LoVo (cell line): ENCODE measurements around the gene POP4.
A peak's percentile ranks its signal among the peaks of the same experiment; 100 is the strongest.

ENCODE experiments used
- DNase-seq: peaks from one replicate; pipeline ENCODE4 v3.0.0-alpha.2; 2016; ENCODE audit warnings: low spot score

The POP4 gene

GRCh38 chr19:29576761-29577648 is 29.1 kb upstream of the POP4 start:
- no peak for DNase-seq

- DNase-seq: no peak
Measured at GRCh38 chr19:29577649-29577963, 28.5 kb upstream of the POP4 start.

DNA sequence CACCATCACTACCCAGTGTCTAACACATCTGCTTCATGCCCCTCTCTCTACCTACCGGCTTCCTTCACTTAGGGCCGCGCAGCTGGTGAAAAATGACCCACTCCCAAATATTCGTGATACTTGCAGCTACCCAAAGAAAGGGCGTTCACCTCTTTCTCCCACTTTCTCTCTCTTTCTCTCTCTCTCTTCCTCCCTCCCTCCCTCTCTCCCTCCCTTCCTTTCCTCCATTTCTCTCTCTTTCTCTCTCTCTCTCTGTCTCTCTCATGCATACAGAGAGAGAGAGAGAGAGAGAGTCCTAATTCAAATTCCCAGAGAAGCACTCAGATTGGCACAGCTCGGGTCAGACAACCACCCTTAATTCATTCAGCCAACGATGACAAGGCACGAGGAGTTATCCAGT is 27.7 kb upstream of the POP4 start:
- no peak for DNase-seq

DNA sequence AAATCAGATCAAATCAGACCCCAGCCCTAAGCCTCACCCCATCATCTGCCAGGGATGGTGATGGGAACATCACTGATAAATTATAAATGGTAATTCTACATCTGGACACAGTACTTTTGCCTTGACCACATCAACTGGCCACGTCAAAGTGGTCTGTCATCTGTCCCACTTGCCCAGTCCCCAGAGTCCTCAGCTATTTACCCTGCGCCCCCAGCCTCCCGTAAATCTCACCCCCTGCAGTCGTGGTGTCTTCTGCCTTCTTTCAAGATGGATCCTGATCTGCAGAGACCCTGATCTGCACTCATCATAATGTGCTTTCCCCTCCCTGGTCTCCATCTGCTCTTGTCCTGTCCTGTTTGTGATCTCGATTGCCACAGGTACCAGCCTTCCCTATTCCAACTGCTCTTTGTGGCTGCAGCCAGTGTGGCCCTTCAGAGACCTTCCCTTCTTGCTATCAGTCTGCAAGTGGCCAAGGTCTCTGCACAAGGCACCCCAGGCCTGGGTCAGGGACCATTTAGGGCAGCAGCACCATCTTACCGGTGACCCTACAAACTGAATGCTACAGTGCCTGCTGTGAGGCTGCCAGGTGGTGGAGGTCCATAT is 26.7 kb upstream of the POP4 start:
- DNase-seq: no peak

DNA sequence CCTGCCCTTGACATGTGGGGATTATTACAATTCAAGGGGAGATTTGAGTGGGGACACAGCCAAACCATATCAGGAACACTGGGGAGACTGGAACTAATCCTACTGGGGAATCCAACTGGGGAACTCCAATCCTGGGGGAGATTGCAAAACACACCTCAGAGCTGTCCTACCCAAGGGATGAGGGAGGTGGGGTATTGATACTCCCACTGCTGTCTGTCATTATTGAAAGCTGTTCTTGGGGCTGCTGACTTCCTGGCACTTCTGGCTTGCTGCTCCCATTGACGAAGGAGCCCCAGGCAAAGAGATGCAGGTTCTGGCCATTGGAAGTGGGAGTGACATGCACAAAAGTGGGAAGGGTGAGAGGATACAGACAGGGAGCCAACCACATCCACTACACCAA is 24.7 kb upstream of the POP4 start:
- no peak for DNase-seq

DNA sequence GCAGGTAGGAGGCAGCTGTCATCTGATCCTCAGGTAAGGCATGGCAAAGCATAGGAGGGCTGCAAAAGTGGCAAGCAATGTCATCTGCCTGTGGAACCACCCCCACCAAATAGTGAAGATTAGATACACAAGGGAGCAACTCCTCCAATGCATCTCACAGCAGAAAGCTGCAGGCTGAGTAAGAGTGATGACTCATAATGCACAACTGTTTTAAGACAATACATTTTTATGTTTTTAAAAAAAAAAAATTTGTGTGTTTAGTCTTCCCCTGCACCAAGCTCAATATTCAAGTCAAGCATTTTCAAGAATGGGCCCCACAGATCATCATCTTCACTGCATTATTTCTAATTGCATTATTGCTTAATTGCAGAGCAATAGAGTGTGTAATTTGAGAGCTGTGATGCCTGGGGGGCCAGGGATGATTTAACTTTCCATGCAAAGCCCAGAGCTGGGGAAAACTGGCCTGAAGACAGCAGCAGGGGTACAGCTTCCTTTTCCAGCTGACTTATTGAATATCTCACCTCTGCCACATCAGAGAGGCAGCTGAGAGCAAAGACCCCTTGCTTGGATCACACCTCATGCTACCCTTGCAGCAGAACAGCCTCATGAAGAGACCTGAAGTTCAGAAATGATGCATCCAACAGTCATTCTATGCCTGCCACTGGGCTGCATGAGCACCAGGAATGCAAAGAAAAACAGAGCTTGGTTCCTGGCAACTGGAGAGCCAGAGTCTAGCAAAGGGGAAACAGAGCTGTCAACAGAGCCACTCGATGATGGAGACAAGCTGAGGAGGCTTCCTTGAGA is 22.7 kb upstream of the POP4 start:
- no peak for DNase-seq

DNA sequence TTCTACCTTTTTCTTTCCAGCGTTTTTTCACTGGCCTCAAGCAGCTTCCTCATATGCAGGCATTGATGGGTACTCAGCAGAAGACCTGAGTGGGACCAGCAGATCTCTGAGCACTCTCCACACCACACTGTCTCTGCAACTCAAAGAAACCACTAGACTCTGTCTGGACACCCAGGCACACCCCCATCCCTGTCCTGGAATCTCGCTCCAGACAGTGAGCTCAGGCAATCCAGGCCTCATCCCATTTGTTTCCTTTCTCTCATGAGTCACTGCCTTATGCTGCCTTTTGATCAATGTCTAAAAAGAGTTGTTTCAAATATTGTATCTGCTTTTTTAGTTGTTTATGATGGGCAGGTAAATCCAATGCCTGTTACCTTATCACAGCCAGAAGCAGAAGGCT is 19.7 kb upstream of the POP4 start:
- no peak for DNase-seq

- no peak for DNase-seq
Measured at GRCh38 chr19:29587059-29587458, 19.0 kb upstream of the POP4 start.

- no peak for DNase-seq
Measured at GRCh38 chr19:29587518-29587986, 18.5 kb upstream of the POP4 start.

DNA sequence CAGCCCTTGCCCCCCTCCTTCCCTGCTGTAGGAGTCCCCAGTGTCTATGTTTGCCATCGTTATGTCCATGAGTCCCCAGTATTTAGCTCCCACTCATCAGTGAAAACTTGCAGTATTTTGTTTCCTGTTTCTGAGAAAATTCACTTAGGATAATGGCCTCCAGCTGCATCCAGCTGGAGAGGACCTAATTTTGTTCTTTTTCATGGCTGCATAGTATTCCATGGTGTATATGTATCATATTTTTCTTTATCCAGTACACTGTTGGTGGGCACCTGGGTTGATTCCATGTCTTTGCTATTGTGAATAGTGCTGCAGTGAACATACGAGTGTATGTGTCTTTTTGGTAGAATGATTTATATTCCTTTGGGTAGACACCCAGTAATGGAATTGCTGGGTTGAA is 18.0 kb upstream of the POP4 start:
- DNase-seq: no peak

DNA sequence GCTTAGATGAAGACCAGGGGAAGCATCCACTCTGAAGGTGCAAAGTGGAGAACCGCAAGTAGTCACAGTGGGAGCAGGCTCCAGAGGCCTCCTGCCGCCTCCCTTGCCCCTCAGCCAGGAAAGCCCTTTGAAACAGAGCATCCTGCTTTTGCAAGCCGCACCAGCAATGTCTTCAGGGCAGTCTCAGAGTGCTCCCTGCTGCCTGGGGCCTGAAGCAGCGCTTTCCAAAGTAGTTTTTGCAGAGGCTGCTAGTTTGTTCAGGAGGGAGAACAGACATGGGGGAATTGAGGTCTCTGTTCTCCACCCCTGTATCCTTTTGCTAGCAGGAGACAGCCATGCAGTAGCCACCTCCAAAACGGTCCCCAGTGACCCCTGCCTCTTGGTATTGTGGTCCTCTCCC is 15.8 kb upstream of the POP4 start:
- DNase-seq: no peak

DNA sequence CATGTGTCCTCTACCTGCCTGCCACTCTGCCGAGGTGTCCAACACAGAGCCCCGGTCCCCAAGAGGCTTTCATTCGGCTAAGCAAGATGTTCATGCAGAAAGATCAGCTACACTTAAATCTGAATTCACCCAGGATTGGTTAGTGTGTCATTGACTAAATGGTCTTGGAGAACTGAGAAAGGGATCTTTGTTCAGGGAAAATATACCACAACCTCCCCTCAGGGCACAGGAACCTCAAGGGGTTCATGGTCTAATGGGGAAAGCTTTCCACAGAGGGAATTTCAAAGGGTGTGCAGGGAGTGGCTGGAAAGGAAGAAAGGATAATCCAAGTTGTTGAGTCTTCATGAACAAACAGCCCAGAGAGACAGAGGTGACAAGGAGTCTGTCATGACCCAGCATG is 14.4 kb upstream of the POP4 start:
- no peak for DNase-seq

GRCh38 chr19:29593869-29594268 is 12.2 kb upstream of the POP4 start:
- no peak for DNase-seq

DNA sequence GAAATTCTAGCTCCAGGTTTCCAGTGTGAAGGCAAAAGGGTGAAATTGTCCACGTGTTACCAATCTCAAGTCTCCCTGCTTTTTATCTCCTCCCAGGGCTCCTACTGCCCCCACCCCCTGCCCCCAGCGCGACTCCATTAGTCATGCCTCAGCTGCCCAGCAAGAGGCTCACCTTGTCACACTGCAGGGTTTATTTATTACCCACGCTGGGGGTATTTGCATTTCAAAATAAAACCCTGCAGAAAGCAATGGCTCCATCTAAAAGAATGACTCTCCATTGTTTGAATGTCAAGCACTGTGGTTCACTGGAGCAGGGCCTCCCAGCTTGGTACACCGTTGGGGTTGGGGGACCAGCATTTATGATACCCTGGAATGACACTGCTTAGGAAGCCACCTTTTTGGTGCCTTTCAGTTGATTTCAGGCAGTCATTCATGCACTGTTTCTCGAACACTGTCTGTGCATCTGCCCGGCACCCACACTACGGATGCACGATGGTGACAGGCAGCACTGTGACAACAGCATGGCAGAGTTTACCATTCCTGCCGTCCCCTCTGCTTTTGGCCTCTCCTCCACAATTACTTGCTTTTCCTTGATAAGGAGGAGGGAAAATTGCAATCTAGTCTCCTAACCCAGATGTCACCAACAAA is 9.9 kb upstream of the POP4 start:
- no peak for DNase-seq

DNA sequence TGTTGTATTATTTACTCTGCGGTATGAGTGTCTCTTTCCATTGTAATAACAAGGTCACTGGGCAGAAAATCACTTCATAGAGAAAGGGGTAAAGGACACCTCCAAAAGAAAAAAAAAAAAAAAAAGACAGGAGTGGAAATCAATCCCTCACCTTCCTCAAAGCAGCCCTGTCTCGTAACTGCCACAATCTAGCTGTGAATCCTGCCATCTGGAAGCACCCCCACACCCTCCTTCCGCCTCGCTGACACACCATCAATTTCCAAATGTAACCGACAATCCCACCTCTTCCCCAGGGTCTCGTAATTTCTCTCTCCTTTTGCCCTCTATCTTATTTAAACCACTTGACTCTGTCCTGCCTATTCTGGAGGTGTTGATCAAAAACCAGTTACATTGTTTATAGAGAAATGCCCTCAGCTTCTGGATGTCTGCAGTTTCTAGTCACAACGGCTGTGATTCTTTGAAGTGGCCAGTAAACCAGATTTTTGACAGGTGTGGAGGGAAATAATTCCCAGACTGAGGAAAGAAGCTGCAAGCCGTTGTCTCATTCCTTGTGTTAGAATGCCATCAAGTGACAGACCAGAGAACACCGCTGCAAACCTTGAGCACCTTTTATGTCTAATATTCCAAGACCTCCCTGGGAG is 9.1 kb upstream of the POP4 start:
- peak; percentile 21 for DNase-seq

GRCh38 chr19:29598036-29598435 is 8.0 kb upstream of the POP4 start:
- DNase-seq: no peak

DNA sequence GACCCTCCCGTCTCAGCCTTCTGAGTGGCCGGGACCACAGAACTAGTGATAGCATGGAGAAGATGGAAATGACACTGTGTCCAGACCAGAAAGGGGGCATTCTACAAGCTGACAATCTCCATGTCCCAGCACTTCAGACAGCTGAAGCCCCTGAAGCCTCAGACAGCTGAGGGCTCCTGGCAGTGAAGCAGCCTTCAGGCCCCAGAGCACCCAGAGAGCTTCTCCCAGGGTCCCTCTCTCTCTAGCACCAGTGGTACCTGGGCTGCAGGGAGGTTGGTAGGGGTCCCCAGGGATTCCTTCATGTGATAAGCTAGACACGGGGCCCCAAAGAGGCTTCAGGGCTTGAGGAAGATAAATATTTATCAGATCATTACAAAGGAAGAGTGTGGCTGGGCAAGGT is 7.6 kb upstream of the POP4 start:
- no peak for DNase-seq

- DNase-seq: no peak
Measured at GRCh38 chr19:29603308-29603707, 2.8 kb upstream of the POP4 start.

GRCh38 chr19:29606420-29606747 is 301 bp downstream of the POP4 start:
- no peak for DNase-seq

- DNase-seq: no peak
Measured at GRCh38 chr19:29609636-29610035, 3.6 kb downstream of the POP4 start.

- no peak for DNase-seq
Measured at GRCh38 chr19:29610213-29610573, 4.1 kb downstream of the POP4 start.

GRCh38 chr19:29610574-29611271 is 4.6 kb downstream of the POP4 start:
- peak; percentile 49 for DNase-seq
